HCT116 (cell line): ENCODE data around the gene KRT81. TPM values are rescaled to one million over a fixed set of nuclear protein-coding genes. Genes with fewer than 3 reads are reported as not detected.

Experiments
- ATAC-seq: fragments of 200-7000 bp; cut with Tn5 transposase; 2 replicates; pipeline ENCODE4 v1.9.1; 2020; ENCODE audit warnings: mild to moderate bottlenecking, moderate library complexity
- BruUV-seq: library from RNA; stranded (reverse); fragments of 400-500 nt; replicated peaks from 2 replicates; lab custom pipeline; 2021; lab: Mats Ljungman, UMichigan
- CTCF ChIA-PET: fragments of 300-600 bp; sonication (Branson Sonifier 250); formaldehyde crosslinking; loops from one replicate; lab custom pipeline; 2021; ENCODE audit warnings: antibody characterized with exemption; lab: Charles Lee
- POLR2A ChIA-PET: fragments of 300-600, 350-600 bp; sonication (Branson Sonifier 250); formaldehyde crosslinking; loops from one replicate; lab custom pipeline; 2021; ENCODE audit warnings: antibody characterized with exemption; lab: Charles Lee
- RAD21 ChIA-PET, 2 experiments: fragments of 300-600 bp; sonication (Branson Sonifier 250); formaldehyde crosslinking; loops; one replicate each; lab custom pipeline; 2023; ENCODE audit warnings: low total read pairs in 2 of 2; ENCODE audit not compliant: uncharacterized antibody in 2 of 2, unreplicated experiment in 2 of 2, low non-redundant PET in 1 of 2; lab: Charles Lee
- DNase-seq: peaks from one replicate; pipeline ENCODE4 v3.0.0-alpha.2; 2010; ENCODE audit warnings: low read depth, low spot score
- H2AFZ ChIP-seq: fragments of 200-600 bp; shearing (Covaris generic), sonication (generic); 2 replicates; pipeline ENCODE4 v1.6.1; 2017; ENCODE audit warnings: low read depth, mixed run types, mixed read lengths, antibody characterized with exemption, low read length; ENCODE audit not compliant: poor library complexity, severe bottlenecking
- H3K27ac ChIP-seq: 2 replicates; pipeline ENCODE4 v1.5.1; 2012; ENCODE audit warnings: low read depth, low read length
- H3K27me3 ChIP-seq: fragments of 200-600 bp; sonication (generic); 2 replicates; pipeline ENCODE4 v1.6.1; 2016; ENCODE audit warnings: mixed run types, low read length, mixed read lengths; ENCODE audit not compliant: insufficient read depth
- H3K36me3 ChIP-seq, 2 experiments: fragments of 200-500 bp in 1 of 2; fragments of 200-600 bp in 1 of 2; sonication (Bioruptor generic) in 1 of 2; sonication (generic) in 1 of 2; 2 replicates each; pipeline versions ENCODE4 v1.5.1 to v1.6.1; 2014 to 2016; ENCODE audit warnings: low read length in 2 of 2, inconsistent platforms in 1 of 2, mixed read lengths in 1 of 2, mixed run types in 1 of 2; ENCODE audit not compliant: insufficient read depth in 2 of 2, control insufficient read depth in 1 of 2
- H3K4me1 ChIP-seq, 2 experiments: fragments of 200-600 bp in 1 of 2; sonication (generic) in 1 of 2; 2 replicates each; pipeline versions ENCODE4 v1.5.1 to v1.6.1; 2012 to 2017; ENCODE audit warnings: low read length in 2 of 2, inconsistent platforms in 1 of 2, mild to moderate bottlenecking in 1 of 2, mixed read lengths in 1 of 2, mixed run types in 1 of 2, moderate library complexity in 1 of 2; ENCODE audit not compliant: insufficient read depth in 2 of 2, control insufficient read depth in 1 of 2
- H3K4me2 ChIP-seq: fragments of 200-600 bp; sonication (generic); 2 replicates; pipeline ENCODE4 v1.6.1; 2017; ENCODE audit warnings: mixed run types, low read length, mixed read lengths
- H3K4me3 ChIP-seq, 2 experiments: fragments of 200-600 bp in 1 of 2; sonication (generic) in 1 of 2; replicated peaks in 1 of 2; 2 replicates each; pipeline ENCODE4 v1.5.1; 2011 to 2016; ENCODE audit warnings: low read length in 2 of 2, control low read depth in 1 of 2, low read depth in 1 of 2, mild to moderate bottlenecking in 1 of 2, mixed read lengths in 1 of 2, mixed run types in 1 of 2
- H3K79me2 ChIP-seq: fragments of 200-600 bp; sonication (generic); 2 replicates; pipeline ENCODE4 v1.6.1; 2017; ENCODE audit warnings: mild to moderate bottlenecking, mixed run types, low read length, moderate library complexity, mixed read lengths; ENCODE audit not compliant: insufficient read depth
- H3K9ac ChIP-seq: fragments of 200-600 bp; sonication (generic); 2 replicates; pipeline ENCODE4 v1.6.1; 2016; ENCODE audit warnings: low read length, mixed read lengths
- H3K9me2 ChIP-seq: fragments of 200-600 bp; sonication (generic), shearing (Covaris generic); 2 replicates; pipeline ENCODE4 v1.6.1; 2017; ENCODE audit warnings: mixed run types, mild to moderate bottlenecking, moderate library complexity; ENCODE audit not compliant: insufficient read depth
- H3K9me3 ChIP-seq, 2 experiments: fragments of 200-500 bp in 1 of 2; fragments of 200-600 bp in 1 of 2; sonication (Bioruptor generic) in 1 of 2; sonication (generic) in 1 of 2; 2 replicates each; pipeline ENCODE4 v1.6.1; 2014 to 2017; ENCODE audit warnings: low read length in 2 of 2, mixed read lengths in 2 of 2, inconsistent platforms in 1 of 2, low read depth in 1 of 2, mild to moderate bottlenecking in 1 of 2, mixed run types in 1 of 2, moderate library complexity in 1 of 2; ENCODE audit not compliant: control insufficient read depth in 1 of 2, insufficient read depth in 1 of 2
- H4K20me1 ChIP-seq: fragments of 200-600 bp; sonication (generic), shearing (Covaris generic); 2 replicates; pipeline ENCODE4 v1.6.1; 2017; ENCODE audit warnings: mixed run types, mild to moderate bottlenecking, moderate library complexity; ENCODE audit not compliant: insufficient read depth
- CBX3 ChIP-seq: IDR thresholded peaks from 2 replicates; pipeline ENCODE4 v1.6.1; 2012; ENCODE audit warnings: low read depth
- CEBPB ChIP-seq: IDR thresholded peaks from 2 replicates; pipeline ENCODE4 v1.6.1; 2012; ENCODE audit warnings: low read depth
- EGR1 ChIP-seq: IDR thresholded peaks from 2 replicates; pipeline ENCODE4 v1.6.1; 2012; ENCODE audit warnings: low read depth
- FOSL1 ChIP-seq: IDR thresholded peaks from 2 replicates; pipeline ENCODE4 v1.6.1; 2012; ENCODE audit warnings: low read depth
- JUND ChIP-seq: IDR thresholded peaks from 2 replicates; pipeline ENCODE4 v1.6.1; 2012
- MAX ChIP-seq: IDR thresholded peaks from 2 replicates; pipeline ENCODE4 v1.6.1; 2012
- POLR2A ChIP-seq: IDR thresholded peaks from 2 replicates; pipeline ENCODE4 v1.7.0; 2011; ENCODE audit warnings: borderline replicate concordance; ENCODE audit not compliant: insufficient read depth, insufficient read length; ENCODE audit errors: extremely low read depth
- POLR2AphosphoS5 ChIP-seq: IDR thresholded peaks from 2 replicates; pipeline ENCODE4 v1.6.1; 2011; ENCODE audit warnings: mild to moderate bottlenecking, low read depth, low read length, moderate library complexity
- RAD21 ChIP-seq: IDR thresholded peaks from 2 replicates; pipeline ENCODE4 v1.6.1; 2012; ENCODE audit warnings: low read depth, mild to moderate bottlenecking
- SIN3A ChIP-seq: IDR thresholded peaks from 2 replicates; pipeline ENCODE4 v1.6.1; 2012; ENCODE audit warnings: low read depth
- SP1 ChIP-seq: IDR thresholded peaks from 2 replicates; pipeline ENCODE4 v1.6.1; 2012; ENCODE audit warnings: low read depth
- SRF ChIP-seq: IDR thresholded peaks from 2 replicates; pipeline ENCODE4 v1.6.1; 2012; ENCODE audit warnings: low read depth
- TCF7L2 ChIP-seq: IDR thresholded peaks from 2 replicates; pipeline ENCODE4 v1.7.0; 2011; ENCODE audit warnings: borderline replicate concordance, inconsistent platforms; ENCODE audit not compliant: insufficient read depth, insufficient read length; ENCODE audit errors: extremely low read depth
- YY1 ChIP-seq: IDR thresholded peaks from 2 replicates; pipeline ENCODE4 v1.6.1; 2011; ENCODE audit warnings: low read length, low read depth, moderate library complexity, mild to moderate bottlenecking; ENCODE audit not compliant: insufficient replicate concordance; ENCODE audit errors: extremely low read depth
- ZBTB33 ChIP-seq: IDR thresholded peaks from 2 replicates; pipeline ENCODE4 v1.6.1; 2011; ENCODE audit warnings: mild to moderate bottlenecking, low read length, moderate library complexity; ENCODE audit not compliant: insufficient replicate concordance; ENCODE audit errors: extremely low read depth
- ZFX ChIP-seq: fragments of 450-650 bp; IDR thresholded peaks from 2 replicates; pipeline ENCODE4 v1.6.1; 2017
- ZNF274 ChIP-seq: fragments of 200-500 bp; sonication (Bioruptor generic); IDR thresholded peaks from 2 replicates; pipeline ENCODE4 v1.6.1; 2014; ENCODE audit warnings: mild to moderate bottlenecking, low read depth, low read length, inconsistent platforms
- intact Hi-C: fragments of 100-400 bp; cut with micrococcal nuclease; formaldehyde crosslinking; loops from 2 replicates; pipeline ENCODE4 v1.10.0; 2022
- total RNA-seq: library from RNA; stranded (reverse); gene quantifications from one replicate; pipeline ENCODE4 v1.2.1, GENCODE V29; 2021; ENCODE audit not compliant: unreplicated experiment
- TF ChIP-seq, protein P1 (sequence below): IDR thresholded peaks from 2 replicates; pipeline ENCODE4 v1.6.1; 2012
- TF ChIP-seq, protein P2 (sequence below): IDR thresholded peaks from 2 replicates; pipeline ENCODE4 v1.6.1; 2012; ENCODE audit warnings: low read depth

Gene KRT81
- total RNA-seq, 1 experiment from 2014 or later: 0.84 TPM

GRCh38 chr12:52335598-52336262 is 44.4 kb upstream of the KRT81 start:
- no peaks in the 10 kb centered on the region for H3K36me3 ChIP-seq
- no peak overlapping the region for H3K9ac ChIP-seq
- H3K4me1 ChIP-seq: peaks cover 0 to 13% of the 10 kb centered on the region in 2 experiments; a peak in 2 of 4 replicates
- ChIA-PET CTCF (no interaction called here), RAD21 (no interaction called here), POLR2A (no interaction called here)
- no peak overlapping the region for H3K4me3 ChIP-seq
- no peak for DNase-seq
- no peaks in the 10 kb centered on the region for H3K9me3 ChIP-seq
- H4K20me1 ChIP-seq: no peaks in the 10 kb centered on the region
- H3K79me2 ChIP-seq: no peaks in the 10 kb centered on the region
- H2AFZ ChIP-seq: no peak overlapping the region
- H3K27ac ChIP-seq: no peak overlapping the region
- intact Hi-C loops: no loop called here
- no peaks in the 10 kb centered on the region for H3K27me3 ChIP-seq
- ATAC-seq: no peak
- TF ChIP-seq SRF (no peak), JUND (no peak), RAD21 (no peak), ZBTB33 (no peak), ZNF274 (no peak), CEBPB (no peak), MAX (no peak), YY1 (no peak), ZFX (no peak), POLR2AphosphoS5 (no peak), POLR2A (no peak), SP1 (no peak), SIN3A (no peak), TCF7L2 (no peak), FOSL1 (no peak), EGR1 (no peak), CBX3 (no peak)
- TF ChIP-seq, protein P1, sequence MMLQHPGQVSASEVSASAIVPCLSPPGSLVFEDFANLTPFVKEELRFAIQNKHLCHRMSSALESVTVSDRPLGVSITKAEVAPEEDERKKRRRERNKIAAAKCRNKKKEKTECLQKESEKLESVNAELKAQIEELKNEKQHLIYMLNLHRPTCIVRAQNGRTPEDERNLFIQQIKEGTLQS: no peak
- TF ChIP-seq, protein P2, sequence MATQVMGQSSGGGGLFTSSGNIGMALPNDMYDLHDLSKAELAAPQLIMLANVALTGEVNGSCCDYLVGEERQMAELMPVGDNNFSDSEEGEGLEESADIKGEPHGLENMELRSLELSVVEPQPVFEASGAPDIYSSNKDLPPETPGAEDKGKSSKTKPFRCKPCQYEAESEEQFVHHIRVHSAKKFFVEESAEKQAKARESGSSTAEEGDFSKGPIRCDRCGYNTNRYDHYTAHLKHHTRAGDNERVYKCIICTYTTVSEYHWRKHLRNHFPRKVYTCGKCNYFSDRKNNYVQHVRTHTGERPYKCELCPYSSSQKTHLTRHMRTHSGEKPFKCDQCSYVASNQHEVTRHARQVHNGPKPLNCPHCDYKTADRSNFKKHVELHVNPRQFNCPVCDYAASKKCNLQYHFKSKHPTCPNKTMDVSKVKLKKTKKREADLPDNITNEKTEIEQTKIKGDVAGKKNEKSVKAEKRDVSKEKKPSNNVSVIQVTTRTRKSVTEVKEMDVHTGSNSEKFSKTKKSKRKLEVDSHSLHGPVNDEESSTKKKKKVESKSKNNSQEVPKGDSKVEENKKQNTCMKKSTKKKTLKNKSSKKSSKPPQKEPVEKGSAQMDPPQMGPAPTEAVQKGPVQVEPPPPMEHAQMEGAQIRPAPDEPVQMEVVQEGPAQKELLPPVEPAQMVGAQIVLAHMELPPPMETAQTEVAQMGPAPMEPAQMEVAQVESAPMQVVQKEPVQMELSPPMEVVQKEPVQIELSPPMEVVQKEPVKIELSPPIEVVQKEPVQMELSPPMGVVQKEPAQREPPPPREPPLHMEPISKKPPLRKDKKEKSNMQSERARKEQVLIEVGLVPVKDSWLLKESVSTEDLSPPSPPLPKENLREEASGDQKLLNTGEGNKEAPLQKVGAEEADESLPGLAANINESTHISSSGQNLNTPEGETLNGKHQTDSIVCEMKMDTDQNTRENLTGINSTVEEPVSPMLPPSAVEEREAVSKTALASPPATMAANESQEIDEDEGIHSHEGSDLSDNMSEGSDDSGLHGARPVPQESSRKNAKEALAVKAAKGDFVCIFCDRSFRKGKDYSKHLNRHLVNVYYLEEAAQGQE: no peak
- no peaks in the 10 kb centered on the region for H3K9me2 ChIP-seq
- no TSS peak for BruUV-seq
- no peak overlapping the region for H3K4me2 ChIP-seq
